H7 (cell line): Measurements from ENCODE around the gene BEX5. TPM values are rescaled to one million over a fixed set of nuclear protein-coding genes. Genes with fewer than 3 reads are reported as not detected.
"Not testable (repeated sequence)": the region's sequence is repeated elsewhere in the genome, so short reads cannot be mapped to it uniquely, and the experiment has no call there.

Experiments used
- DNase-seq: peaks from one replicate; pipeline ENCODE4 v3.0.0; 2012
- H3K27me3 ChIP-seq: 2 replicates; pipeline ENCODE4 v1.6.0; 2011; ENCODE audit warnings: mild to moderate bottlenecking, low read length; ENCODE audit not compliant: control insufficient read depth, insufficient read depth
- H3K36me3 ChIP-seq: replicated peaks from 2 replicates; pipeline ENCODE4 v1.5.1; 2011; ENCODE audit warnings: low read length; ENCODE audit not compliant: control insufficient read depth, insufficient read depth
- H3K4me3 ChIP-seq: 2 replicates; pipeline ENCODE4 v1.5.1; 2011; ENCODE audit warnings: low read depth, mild to moderate bottlenecking, control low read depth, low read length, moderate library complexity; ENCODE audit not compliant: insufficient read depth
- total RNA-seq: library from RNA; depleted of rRNA; stranded (reverse); fragments of >200 nt; shearing (Covaris generic); gene quantifications from 2 replicates; pipeline ENCODE4 v1.2.3, GENCODE V29; 2014; rRNA removed

BEX5 gene
- total RNA-seq: 5.5 and 8.6 TPM in 2 replicates

DNA sequence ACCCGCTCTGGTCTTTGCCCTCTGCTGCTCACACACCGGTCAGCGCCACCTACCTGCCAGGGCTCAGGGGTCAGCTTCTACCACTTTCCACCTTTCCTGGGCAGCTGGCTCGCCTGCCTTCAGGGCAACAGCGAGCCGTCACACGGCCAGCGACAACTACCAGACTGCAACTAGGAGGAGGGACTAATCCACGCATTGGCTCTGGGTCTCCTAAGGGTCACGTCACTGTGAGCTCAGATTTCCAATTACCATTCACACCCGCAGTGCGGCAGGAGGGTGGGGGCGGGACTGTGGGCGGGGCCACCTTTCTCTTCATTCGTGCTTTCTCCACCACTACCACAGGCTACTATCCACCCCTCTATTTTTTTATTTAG is at the start of gene BEX5:
BEX5 (minus strand) TSS at position 172 of the 374 bp plus-strand sequence. CDS start 1,712 bp downstream, outside the sequence.
- H3K4me3 ChIP-seq: peak within 1 kb of the TSS; percentile 41
- DNase-seq: peak; percentile 42
- no peaks in the 10 kb centered on the region for H3K36me3 ChIP-seq

DNA sequence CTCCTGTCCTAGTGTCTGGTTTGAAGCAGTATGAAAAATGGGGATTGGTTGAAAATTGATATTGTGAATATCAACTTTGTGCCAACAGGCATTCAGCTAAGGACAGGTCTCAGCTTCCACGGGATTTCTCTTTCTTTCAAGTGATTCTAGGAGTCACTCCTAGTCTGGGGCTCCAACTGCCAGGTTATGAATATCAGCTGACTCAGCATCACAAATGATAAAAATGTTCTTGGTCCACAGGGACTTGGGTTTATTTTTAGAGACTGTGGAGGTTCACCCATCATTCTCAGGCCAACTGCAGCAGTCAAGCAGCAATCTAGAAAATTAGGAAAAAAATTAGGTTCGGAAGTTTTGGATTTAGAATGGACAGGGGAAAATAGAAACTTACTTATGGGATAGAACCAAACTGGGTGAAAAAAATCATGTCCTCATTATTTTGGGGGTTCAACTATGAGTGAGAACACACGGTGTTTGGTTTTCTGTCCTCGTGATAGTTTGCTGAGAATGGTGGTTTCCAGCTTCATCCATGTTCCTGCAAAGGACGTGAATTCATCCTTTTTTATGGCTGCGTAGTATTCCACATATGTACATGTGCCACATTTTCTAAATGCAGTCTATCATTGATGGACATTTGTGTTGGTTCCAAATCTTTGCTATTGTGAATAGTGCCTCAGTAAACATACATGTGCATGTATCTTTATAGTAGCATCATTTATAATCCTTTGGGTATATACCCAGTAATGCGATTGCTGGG is 30.4 kb upstream of the BEX5 start:
- Histone ChIP-seq H3K36me3 (no peaks in the 10 kb centered on the region), H3K27me3 (no peaks in the 10 kb centered on the region), H3K4me3 (no peak overlapping the region)
- DNase-seq: no peak

More for the DNA sequence above, at the start of gene BEX5:
- no peaks in the 10 kb centered on the region for H3K27me3 ChIP-seq

DNA sequence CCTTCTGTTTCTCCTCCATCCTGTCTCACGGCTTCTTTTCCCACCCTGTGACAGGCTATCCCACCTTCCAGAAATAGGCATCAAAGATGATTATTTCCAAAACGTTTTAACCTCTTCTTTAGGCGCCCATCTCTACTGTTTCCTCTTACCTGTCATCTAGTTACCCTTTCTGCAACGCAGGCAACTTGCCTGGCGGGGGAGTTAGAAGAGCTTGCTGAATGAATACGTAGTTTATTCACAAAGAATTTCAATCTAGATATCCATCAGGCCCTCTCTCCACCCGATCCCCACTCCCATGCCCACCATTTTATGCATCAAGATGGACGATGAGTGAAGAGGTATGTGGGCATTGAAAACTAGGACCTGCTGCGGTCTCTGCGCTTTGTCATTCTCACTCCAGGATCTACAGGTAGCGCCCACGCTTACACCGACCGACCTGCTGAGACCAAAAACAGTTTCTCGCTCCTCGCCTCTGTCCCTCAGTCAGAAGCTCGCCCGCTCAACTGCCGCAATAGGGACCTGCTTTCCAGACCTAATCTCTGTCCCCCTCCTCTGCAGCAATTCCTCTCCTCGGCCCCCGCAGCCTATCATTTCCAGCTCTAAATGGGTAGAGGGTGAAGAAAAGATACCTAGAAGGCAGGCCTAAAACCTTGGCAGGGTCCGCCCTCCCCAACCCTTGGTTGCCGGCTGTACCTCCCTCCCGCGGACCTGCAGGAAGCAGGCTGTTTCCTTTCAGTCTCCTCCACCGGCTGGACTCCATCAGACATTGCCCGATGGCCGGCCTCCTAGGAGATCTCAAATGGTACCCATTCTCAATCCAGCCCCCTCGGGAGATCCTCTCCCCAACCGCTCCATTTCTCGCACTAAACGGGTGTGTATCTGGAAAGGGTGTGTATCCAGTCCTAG is 624 bp downstream of the BEX5 start:
- DNase-seq: no peak
- H3K36me3 ChIP-seq: no peaks in the 10 kb centered on the region

DNA sequence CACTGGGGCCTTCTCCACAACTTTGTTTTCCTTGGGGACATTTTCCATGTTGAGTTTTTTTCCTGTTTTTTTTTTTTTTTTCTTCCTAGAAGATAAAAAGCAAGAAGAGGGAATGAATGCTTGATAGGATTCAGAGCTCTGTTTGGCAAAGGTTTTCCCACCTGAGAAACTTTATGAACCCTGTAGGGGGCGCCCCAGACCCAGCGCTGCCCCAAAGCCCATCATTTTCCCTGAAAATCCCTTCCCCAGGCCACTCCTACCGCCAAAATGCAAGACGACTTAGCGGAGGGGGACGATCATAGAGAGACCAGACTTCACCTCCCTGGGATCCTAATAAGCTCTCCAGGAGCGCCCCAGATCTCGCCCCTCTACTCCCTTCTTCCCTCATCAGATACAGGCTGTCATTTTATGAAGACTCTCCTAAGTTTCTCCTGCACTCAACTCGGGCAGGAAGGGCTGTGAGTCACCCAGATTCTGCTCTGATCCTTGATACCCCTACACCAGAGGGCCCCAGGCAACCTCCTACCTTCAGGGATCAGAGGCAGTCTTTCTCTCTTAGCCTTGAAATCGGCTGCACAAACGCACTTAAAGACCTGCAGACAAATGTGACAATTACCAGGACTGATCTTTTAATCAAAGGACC is 1.4 kb downstream of the BEX5 start:
- no peaks in the 10 kb centered on the region for H3K27me3 ChIP-seq
- no peaks in the 10 kb centered on the region for H3K36me3 ChIP-seq
- no peak overlapping the region for H3K4me3 ChIP-seq
- DNase-seq: peak; percentile 21

More for the DNA sequence above, 624 bp downstream of the BEX5 start:
- peak overlapping the region; percentile 41 for H3K4me3 ChIP-seq
- no peaks in the 10 kb centered on the region for H3K27me3 ChIP-seq

- H3K27me3 ChIP-seq, DNase-seq, H3K4me3 ChIP-seq, H3K36me3 ChIP-seq: not testable (repeated sequence)
Measured at GRCh38 chrX:102142274-102142673, 13.5 kb downstream of the BEX5 start, which contains the start of gene TCEAL6. Gene TCEAL6 (minus strand): TSS chrX:102142481.

DNA sequence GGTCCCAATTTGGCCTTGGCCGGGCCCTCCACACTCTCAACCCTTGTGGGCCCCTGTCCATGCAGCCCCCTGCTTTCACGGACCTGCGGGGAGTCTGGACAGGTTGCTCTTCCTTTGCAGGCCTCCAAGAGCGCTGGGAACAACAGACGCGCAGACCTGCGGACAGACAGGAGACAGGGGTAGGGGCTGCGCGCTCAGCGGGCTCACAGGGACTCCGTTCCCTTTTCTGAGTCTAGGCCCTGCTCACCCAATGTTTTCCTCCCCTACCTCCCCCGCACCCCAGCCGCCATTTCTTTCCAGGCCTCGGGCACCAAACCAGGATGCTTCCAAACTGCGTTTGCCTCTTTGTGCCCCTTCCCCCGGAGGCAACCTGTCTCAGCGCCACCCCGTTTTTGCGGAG is 14.1 kb downstream of the BEX5 start:
- not testable (repeated sequence) for DNase-seq, H3K36me3 ChIP-seq, H3K27me3 ChIP-seq, H3K4me3 ChIP-seq

DNA sequence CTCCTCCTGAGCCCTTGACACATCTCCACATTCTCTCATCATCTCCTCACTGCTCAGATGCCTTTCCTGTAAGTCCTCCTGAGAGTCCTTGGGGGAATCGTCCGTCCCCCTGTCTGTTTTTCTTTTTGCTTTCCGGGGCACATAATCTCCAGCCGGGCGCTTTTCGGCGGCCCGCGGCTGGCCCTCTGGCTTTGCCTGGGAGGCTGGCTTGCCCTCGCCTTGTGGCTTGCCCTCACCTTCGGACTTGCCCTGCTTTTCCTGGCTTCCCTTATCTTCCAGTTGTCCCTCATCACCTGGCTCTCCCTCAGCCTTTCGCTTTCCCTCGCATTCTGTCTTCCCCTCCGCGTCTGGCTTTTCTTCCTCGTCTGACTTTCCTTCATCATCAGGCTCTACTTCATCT is 14.9 kb downstream of the BEX5 start:
- not testable (repeated sequence) for H3K4me3 ChIP-seq, H3K27me3 ChIP-seq, DNase-seq, H3K36me3 ChIP-seq

- H3K36me3 ChIP-seq: no peaks in the 10 kb centered on the region
- no peak for DNase-seq
Measured at GRCh38 chrX:102138064-102138463, 17.7 kb downstream of the BEX5 start.

GRCh38 chrX:102129473-102129872 is 26.3 kb downstream of the BEX5 start:
- DNase-seq: no peak
- Histone ChIP-seq H3K36me3 (no peaks in the 10 kb centered on the region), H3K4me3 (no peak overlapping the region), H3K27me3 (peaks cover 5% of the 10 kb centered on the region; the same call in 1 of the 2 replicates)

More at GRCh38 chrX:102138064-102138463, 17.7 kb downstream of the BEX5 start:
- Histone ChIP-seq H3K4me3 (no peak overlapping the region), H3K27me3 (no peaks in the 10 kb centered on the region; the same call in 1 of the 2 replicates)

DNA sequence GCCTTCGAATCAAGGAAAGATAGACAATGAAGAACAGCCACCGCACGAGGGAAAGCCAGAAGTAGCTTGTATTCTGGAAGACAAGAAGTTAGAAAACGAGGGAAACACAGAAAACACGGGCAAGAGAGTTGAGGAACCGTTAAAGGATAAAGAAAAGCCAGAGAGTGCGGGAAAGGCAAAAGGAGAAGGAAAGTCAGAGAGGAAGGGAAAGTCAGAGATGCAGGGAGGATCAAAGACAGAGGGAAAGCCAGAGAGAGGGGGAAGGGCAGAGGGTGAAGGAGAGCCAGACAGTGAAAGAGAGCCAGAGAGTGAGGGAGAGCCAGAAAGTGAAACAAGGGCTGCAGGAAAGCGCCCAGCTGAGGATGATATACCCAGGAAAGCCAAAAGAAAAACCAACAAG is 28.9 kb downstream of the BEX5 start:
- H3K4me3 ChIP-seq: no peak overlapping the region
- H3K27me3 ChIP-seq: peaks cover 5% of the 10 kb centered on the region; the same call in 1 of the 2 replicates
- H3K36me3 ChIP-seq: no peaks in the 10 kb centered on the region
- no peak for DNase-seq

DNA sequence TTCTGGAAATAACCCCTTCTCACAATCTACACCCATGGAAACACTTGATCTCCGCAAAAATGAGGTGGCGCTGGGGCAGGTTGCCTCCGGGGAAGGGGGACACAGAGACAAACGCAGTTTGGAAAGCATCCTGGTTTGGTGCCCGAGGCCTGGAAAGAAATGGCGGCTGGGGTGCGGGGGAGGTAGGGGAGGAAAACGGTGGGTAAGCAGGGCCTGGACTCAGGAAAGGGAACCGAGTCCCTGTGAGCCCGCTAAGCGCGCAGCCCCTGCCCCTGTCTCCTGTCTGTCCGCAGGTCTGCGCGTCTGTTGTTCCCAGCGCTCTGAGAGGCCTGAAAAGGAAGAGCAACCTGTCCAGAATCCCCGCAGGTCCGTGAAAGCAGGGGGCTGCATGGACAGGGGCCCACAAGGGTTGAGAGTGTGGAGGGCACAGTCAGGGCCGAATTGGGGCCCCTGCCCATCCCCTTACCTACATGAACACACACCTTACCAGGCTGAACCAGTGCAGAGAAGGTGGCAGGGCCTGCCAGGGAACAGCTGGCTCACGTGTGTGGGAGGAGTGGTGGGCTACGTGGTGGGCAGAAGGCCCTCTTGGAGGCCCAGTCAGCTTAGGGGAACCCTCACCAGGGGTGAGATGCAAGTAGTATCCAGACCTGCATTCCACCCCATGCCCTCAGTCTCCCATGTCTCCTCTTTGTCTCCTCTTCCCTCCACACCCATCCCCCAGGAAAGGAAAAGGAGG is 29.5 kb downstream of the BEX5 start:
- H3K36me3 ChIP-seq, H3K27me3 ChIP-seq, DNase-seq: not testable (repeated sequence)
- H3K4me3 ChIP-seq: peak overlapping the region; percentile 19; the same call in 1 of the 2 replicates

GRCh38 chrX:102125436-102125835 is 30.3 kb downstream of the BEX5 start, which contains the start of gene TCEAL2:
Gene TCEAL2 (plus strand): TSS chrX:102125679. CDS start chrX:102126831, 1,152 bp downstream.
- not testable (repeated sequence) for H3K36me3 ChIP-seq, H3K27me3 ChIP-seq
- DNase-seq: peak; percentile 68
- H3K4me3 ChIP-seq: peak within 1 kb of the TSS; percentile 28; the same call in 1 of the 2 replicates

DNA sequence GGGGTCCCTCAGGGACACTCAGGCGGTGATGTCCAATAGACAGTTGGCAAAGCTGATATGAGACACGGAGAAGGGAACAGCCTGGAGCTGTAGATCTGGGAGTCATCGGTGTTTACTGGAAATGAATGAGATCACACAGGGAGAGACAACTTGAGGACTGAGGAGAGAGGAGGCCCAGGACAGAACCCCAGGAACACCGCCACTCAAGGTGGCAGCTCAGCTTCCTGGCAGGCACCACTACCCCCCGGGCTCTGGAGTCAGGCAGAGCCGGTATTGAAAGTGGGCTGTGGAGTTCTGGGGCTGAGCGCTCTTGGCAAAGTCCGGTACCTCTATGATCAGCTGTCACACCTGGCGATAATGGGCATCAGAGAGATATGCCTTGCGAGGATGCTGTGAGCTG is 30.8 kb downstream of the BEX5 start:
- not testable (repeated sequence) for H3K36me3 ChIP-seq, DNase-seq, H3K27me3 ChIP-seq
- peak overlapping the region; percentile 28; the same call in 1 of the 2 replicates for H3K4me3 ChIP-seq

GRCh38 chrX:102115748-102116147 is 40.0 kb downstream of the BEX5 start:
- no peaks in the 10 kb centered on the region for H3K27me3 ChIP-seq
- DNase-seq: no peak

More at GRCh38 chrX:102115748-102116147, 40.0 kb downstream of the BEX5 start:
- H3K36me3 ChIP-seq: no peaks in the 10 kb centered on the region
- H3K4me3 ChIP-seq: no peak overlapping the region
